GM12878 (cell line): ENCODE data around the gene NOD2. TPM values are rescaled to one million over a fixed set of nuclear protein-coding genes. Genes with fewer than 3 reads are reported as not detected.

Experiments
- ATAC-seq: fragments of 200-7000 bp; cut with Tn5 transposase; 3 replicates; pipeline ENCODE4 v1.9.1; 2020; ENCODE audit warnings: mild to moderate bottlenecking, moderate library complexity
- BruUV-seq: library from RNA; stranded (reverse); fragments of 400-500 nt; replicated peaks from 2 replicates; lab custom pipeline; 2021; lab: Mats Ljungman, UMichigan
- CTCF ChIA-PET: fragments of 300-600 bp; sonication (Branson Sonifier 250); formaldehyde crosslinking; extraction: SDS; loops from one replicate; lab custom pipeline; 2021; ENCODE audit warnings: inconsistent platforms; lab: Yijun Ruan, JAX
- POLR2A ChIA-PET: fragments of 350-600 bp; formaldehyde crosslinking; extraction: SDS; loops from one replicate; lab custom pipeline; 2021; ENCODE audit warnings: inconsistent platforms; lab: Charles Lee
- RAD21 ChIA-PET: fragments of 300-600 bp; sonication (Branson Sonifier 250); formaldehyde crosslinking; loops from one replicate; lab custom pipeline; 2023; ENCODE audit warnings: antibody characterized with exemption; ENCODE audit not compliant: unreplicated experiment; lab: Charles Lee
- SMC1A ChIA-PET: fragments of 300-600 bp; sonication (Branson Sonifier 250); formaldehyde crosslinking; loops from one replicate; lab custom pipeline; 2023; ENCODE audit not compliant: unreplicated experiment, uncharacterized antibody; lab: Charles Lee
- DNase-seq: peaks from one replicate; pipeline ENCODE4 v3.0.0-alpha.2; 2011; ENCODE audit warnings: low read depth, low spot score
- FAIRE-seq: peaks from 3 replicates; lab custom pipeline; 2011; peaks lifted over from hg19 to GRCh38; lab: Jason Lieb, UNC
- H2AFZ ChIP-seq: 2 replicates; pipeline ENCODE4 v1.6.0; 2011; ENCODE audit warnings: low read depth, low read length, control low read depth; ENCODE audit not compliant: control insufficient read depth
- H3K27ac ChIP-seq: 2 replicates; pipeline ENCODE4 v1.5.1; 2011; ENCODE audit warnings: control low read depth; ENCODE audit not compliant: control insufficient read depth, insufficient read depth
- H3K27me3 ChIP-seq, 2 experiments: replicated peaks in 1 of 2; 2 replicates each; pipeline versions ENCODE4 v1.6.0 to v1.6.1; 2011; ENCODE audit warnings: low read length in 1 of 2; ENCODE audit not compliant: control insufficient read depth in 2 of 2, insufficient read depth in 2 of 2
- H3K36me3 ChIP-seq, 2 experiments: 2 replicates each; pipeline ENCODE4 v1.5.1; 2011; ENCODE audit warnings: low read length in 1 of 2; ENCODE audit not compliant: control insufficient read depth in 2 of 2, insufficient read depth in 2 of 2
- H3K4me1 ChIP-seq: 2 replicates; pipeline ENCODE4 v1.6.1; 2011; ENCODE audit warnings: mild to moderate bottlenecking, low read length, moderate library complexity, mixed read lengths; ENCODE audit not compliant: control insufficient read depth, insufficient read depth
- H3K4me2 ChIP-seq: 2 replicates; pipeline ENCODE4 v1.6.0; 2011; ENCODE audit warnings: control low read depth; ENCODE audit not compliant: control insufficient read depth, insufficient read depth
- H3K4me3 ChIP-seq: fragments of 200-600 bp; sonication (generic); 2 replicates; pipeline ENCODE4 v1.5.1; 2016
- H3K79me2 ChIP-seq: 2 replicates; pipeline ENCODE4 v1.6.0; 2011; ENCODE audit warnings: low read length; ENCODE audit not compliant: control insufficient read depth, insufficient read depth
- H3K9ac ChIP-seq: 2 replicates; pipeline ENCODE4 v1.8.0; 2011; ENCODE audit warnings: low read length, control low read depth, mixed read lengths; ENCODE audit not compliant: control insufficient read depth, insufficient read depth
- H3K9me3 ChIP-seq: replicated peaks from 3 replicates; pipeline ENCODE4 v1.5.1; 2011; ENCODE audit warnings: mild to moderate bottlenecking, low read length; ENCODE audit not compliant: control insufficient read depth, insufficient read depth
- H4K20me1 ChIP-seq: 2 replicates; pipeline ENCODE4 v1.6.0; 2011; ENCODE audit not compliant: control insufficient read depth, insufficient read depth
- E4F1 ChIP-seq: fragments of 450-650 bp; IDR thresholded peaks from 2 replicates; pipeline ENCODE4 v1.6.1; 2018; ENCODE audit warnings: borderline replicate concordance, mild to moderate bottlenecking; ENCODE audit not compliant: partially characterized antibody
- EED ChIP-seq: sonication (generic); IDR thresholded peaks from 2 replicates; pipeline ENCODE4 v1.6.1; 2016; ENCODE audit warnings: antibody characterized with exemption, low read depth
- EP300 ChIP-seq, 2 experiments: fragments of 150-350 bp in 1 of 2; IDR thresholded peaks; 2 replicates each; pipeline ENCODE4 v1.6.1; 2011 to 2012; ENCODE audit warnings: low read depth in 2 of 2, low read length in 2 of 2, borderline replicate concordance in 1 of 2, improper control_type of control experiment in 1 of 2, inconsistent platforms in 1 of 2; ENCODE audit not compliant: control insufficient read depth in 1 of 2
- HCFC1 ChIP-seq: fragments of 150-350 bp; IDR thresholded peaks from 2 replicates; pipeline ENCODE4 v1.6.1; 2014; ENCODE audit warnings: low read length
- NFYA ChIP-seq: IDR thresholded peaks from 2 replicates; pipeline ENCODE4 v1.6.1; 2011; ENCODE audit warnings: low read depth, mild to moderate bottlenecking, low read length, improper control_type of control experiment, borderline replicate concordance
- NFYB ChIP-seq: IDR thresholded peaks from 2 replicates; pipeline ENCODE4 v1.6.1; 2011; ENCODE audit warnings: low read depth, mild to moderate bottlenecking, low read length, improper control_type of control experiment, moderate library complexity; ENCODE audit not compliant: insufficient read depth
- SUPT20H ChIP-seq: IDR thresholded peaks from 2 replicates; pipeline ENCODE4 v1.6.1; 2011; ENCODE audit warnings: low read depth, mild to moderate bottlenecking, low read length, moderate library complexity, borderline replicate concordance; ENCODE audit not compliant: control insufficient read depth
- ZBTB40 ChIP-seq: fragments of 450-650 bp; IDR thresholded peaks from 2 replicates; pipeline ENCODE4 v1.6.1; 2016; ENCODE audit warnings: mild to moderate bottlenecking, moderate library complexity, borderline replicate concordance
- WGBS: methylation state at CpG from one replicate; pipeline ENCODE4 v1.1.6; 2016; ENCODE audit warnings: low lambda C conversion rate; ENCODE audit not compliant: insufficient replicate concordance, insufficient coverage; ENCODE audit errors: missing lambda C conversion rate; 5-methylcytosine and 5-hydroxymethylcytosine counted together
- in situ Hi-C: fragments of 300-500 bp; cut with MboI; formaldehyde crosslinking; loops from 9 replicates; pipeline ENCODE4 v1.14.3; 2018; ENCODE audit warnings: mixed read lengths
- intact Hi-C: fragments of 100-400 bp; cut with micrococcal nuclease; formaldehyde crosslinking; loops from one replicate; pipeline ENCODE4 v1.14.2; 2022; ENCODE audit not compliant: unreplicated experiment
- polyA plus RNA-seq, 11 experiments: library from polyadenylated mRNA; depleted of rRNA in 4 of 11; unstranded in 6 of 11; stranded (reverse) in 5 of 11; fragments of >200 nt; fragmentation: Nextera tagmentation in 4 of 11; fragmentation: Illumina TruSeq in 1 of 11; extraction: Ambion mirVana in 4 of 11; extraction: Trizol in 1 of 11; gene quantifications; 1 replicate in 1 of 11; 2 replicates in 10 of 11; pipeline versions ENCODE4 v1.2.1 to v1.2.3, GENCODE V29; 2011 to 2016; ENCODE audit warnings: inconsistent platforms in 2 of 11, missing spikeins in 2 of 11, low read depth in 1 of 11
- total RNA-seq, 4 experiments: library from RNA; depleted of rRNA in 3 of 4; stranded (reverse); fragments of >200 nt in 3 of 4; fragmentation: Illumina TruSeq in 1 of 4; extraction: Trizol in 1 of 4; gene quantifications; 2 replicates each; pipeline versions ENCODE4 v1.2.1 to v1.2.3, GENCODE V29; 2013 to 2021

NOD2 gene
- total and polyA plus RNA-seq, 10 of the 15 experiments (the other 5 are each of a cell fraction or from before 2014, with no cell fraction given) = 1.0 to 18.6 (median 6.7) TPM

- H3K36me3 ChIP-seq = peaks cover 11 to 28% of the 10 kb centered on the region in 2 experiments
Observed at GRCh38 chr16:50673496-50674275, 19.7 kb upstream of the NOD2 start.

GRCh38 chr16:50674831-50675230 lies 18.6 kb upstream of the NOD2 start:
- POLR2A ChIA-PET = no interaction called here
- DNase-seq (no peak), FAIRE-seq (no peak), ATAC-seq (no peak)
- Histone ChIP-seq H3K9me3 (peaks cover 22% of the 10 kb centered on the region), H4K20me1 (no peaks in the 10 kb centered on the region), H3K9ac (no peak overlapping the region), H2AFZ (no peak overlapping the region), H3K79me2 (peaks cover 21% of the 10 kb centered on the region), H3K4me2 (no peak overlapping the region), H3K36me3 (peaks cover 11 to 28% of the 10 kb centered on the region in 2 experiments), H3K27me3 (no peaks in the 10 kb centered on the region), H3K4me3 (no peak overlapping the region), H3K4me1 (peaks cover 3% of the 10 kb centered on the region; the same call in 1 of the 2 replicates), H3K27ac (no peak overlapping the region)
- CTCF ChIA-PET = interaction anchor here (1.2 to 20.9 kb wide), 4 partner anchors 8 to 126 kb away, joined by 3 to 636 read pairs (median 275); no protein-coding TSS in a partner anchor
- RAD21 ChIA-PET = interaction anchor here (1.4 to 29.0 kb wide), 2 partner anchors 10 to 72 kb away, joined by 4 to 578 read pairs; partner anchors contain the start of gene CYLD
- WGBS = 84% methylated on average over 4 of the region's 4 CpGs
- BruUV-seq = no TSS peak
- intact Hi-C loops = no loop called here
- SMC1A ChIA-PET = interaction anchor here (1.3 to 24.8 kb wide), 4 partner anchors 9 to 91 kb away, joined by 4 to 600 read pairs (median 8); partner anchors contain the start of gene CYLD
- in situ Hi-C loops = no loop called here
- TF ChIP-seq SUPT20H (no peak), ZBTB40 (no peak), HCFC1 (no peak), NFYB (no peak), EED (no peak), E4F1 (no peak)

More at GRCh38 chr16:50673496-50674275, 19.7 kb upstream of the NOD2 start:
- H2AFZ ChIP-seq = no peak overlapping the region
- H3K4me1 ChIP-seq = peaks cover 3% of the 10 kb centered on the region; the same call in 1 of the 2 replicates
- no peak for DNase-seq
- no peaks in the 10 kb centered on the region for H4K20me1 ChIP-seq
- no peak for ATAC-seq
- H3K9me3 ChIP-seq = peaks cover 22% of the 10 kb centered on the region
- no TSS peak for BruUV-seq
- TF ChIP-seq NFYA = no peak
- TF ChIP-seq EP300 (IDR thresholded peaks at IDR 0.05; ENCODE audit: borderline replicate concordance in 1 of 2, control insufficient read depth in 1 of 2, low read depth in 2 of 2, low read length in 2 of 2) = no peak
- SMC1A ChIA-PET = interaction anchor here (1.0 to 24.8 kb wide), 3 partner anchors 77 to 114 kb away, joined by 4 to 600 read pairs (median 4); partner anchors contain the start of gene CYLD
- CTCF ChIA-PET = interaction anchor here (0.6 to 20.9 kb wide), 7 partner anchors 7 to 298 kb away, joined by 3 to 636 read pairs (median 257); partner anchors contain the start of gene SNX20
- POLR2A ChIA-PET = no interaction called here
- WGBS = 97% methylated on average over 65 of the region's 70 CpGs
- no peak for FAIRE-seq
- H3K27me3 ChIP-seq = no peaks in the 10 kb centered on the region
- H3K27ac ChIP-seq = no peak overlapping the region
- intact Hi-C loops = no loop called here
- RAD21 ChIA-PET = interaction anchor here (29.0 kb wide), 1 partner anchor 74 kb away, joined by 578 read pairs; the partner anchor contains the start of gene CYLD
- H3K9ac ChIP-seq = no peak overlapping the region
- H3K4me2 ChIP-seq = no peak overlapping the region
- in situ Hi-C loops = no loop called here
- H3K4me3 ChIP-seq = no peak overlapping the region
- peaks cover 12% of the 10 kb centered on the region for H3K79me2 ChIP-seq
